Thyroid gland (tissue), 4 donors: ENCODE data around the gene ASXL1. TPM values are rescaled to one million over a fixed set of nuclear protein-coding genes. Genes with fewer than 3 reads are reported as not detected.

Experiments
- DNase-seq, 2 donors: peaks; one replicate each; pipeline ENCODE4 v3.0.0-alpha.2; 2019
- H3K27ac ChIP-seq, 3 donors: fragments of 200-600 bp; sonication (generic); 1 replicate in 2 of 3; 2 replicates in 1 of 3; pipeline ENCODE4 v1.5.1; 2016 to 2019; ENCODE audit warnings: mild to moderate bottlenecking in 1 of 3, moderate library complexity in 1 of 3
- H3K27me3 ChIP-seq: fragments of 200-600 bp; sonication (generic); one replicate; pipeline ENCODE4 v1.5.1; 2019
- H3K36me3 ChIP-seq, 2 donors: fragments of 200-600 bp; sonication (generic); one replicate each; pipeline ENCODE4 v1.5.1; 2016 to 2019
- H3K4me1 ChIP-seq, 2 donors: fragments of 200-600 bp; sonication (generic); one replicate each; pipeline ENCODE4 v1.5.1; 2017 to 2019
- H3K4me3 ChIP-seq, 3 donors: fragments of 200-600 bp; sonication (generic); replicated peaks in 1 of 3; 1 replicate in 2 of 3; 2 replicates in 1 of 3; pipeline ENCODE4 v1.5.1; 2016; ENCODE audit warnings: mild to moderate bottlenecking in 1 of 3
- H3K9me3 ChIP-seq: fragments of 200-600 bp; sonication (generic); one replicate; pipeline ENCODE4 v1.5.1; 2017
- CTCF ChIP-seq, 6 experiments: fragments of 200-600 bp in 3 of 6; fragments of 450-650 bp in 3 of 6; sonication (generic) in 3 of 6; IDR thresholded peaks; one replicate each; pipeline ENCODE4 v1.5.1; 2016 to 2019; ENCODE audit warnings: antibody characterized with exemption in 6 of 6, mild to moderate bottlenecking in 2 of 6, inconsistent platforms in 1 of 6, moderate library complexity in 1 of 6
- POLR2A ChIP-seq, 2 donors: fragments of 450-650 bp; IDR thresholded peaks; one replicate each; pipeline ENCODE4 v1.6.1; 2017; ENCODE audit warnings: antibody characterized with exemption in 2 of 2, mild to moderate bottlenecking in 2 of 2, moderate library complexity in 1 of 2
- WGBS, 2 donors: methylation state at CpG; one replicate each; pipeline ENCODE4 v1.1.5; 2017; 5-methylcytosine and 5-hydroxymethylcytosine counted together
- intact Hi-C: fragments of 100-400 bp; cut with DNase I; formaldehyde crosslinking; loops from one replicate; pipeline ENCODE4 v1.15.1; 2023
- total RNA-seq, 4 donors: library from RNA; depleted of rRNA; stranded (reverse); fragments of >200 nt; gene quantifications; one replicate each; pipeline ENCODE4 v1.2.3, GENCODE V29; 2016

The ASXL1 gene
- total RNA-seq, 4 donors from 2014 or later, result 62.1 to 155 (median 67.5) TPM

DNA sequence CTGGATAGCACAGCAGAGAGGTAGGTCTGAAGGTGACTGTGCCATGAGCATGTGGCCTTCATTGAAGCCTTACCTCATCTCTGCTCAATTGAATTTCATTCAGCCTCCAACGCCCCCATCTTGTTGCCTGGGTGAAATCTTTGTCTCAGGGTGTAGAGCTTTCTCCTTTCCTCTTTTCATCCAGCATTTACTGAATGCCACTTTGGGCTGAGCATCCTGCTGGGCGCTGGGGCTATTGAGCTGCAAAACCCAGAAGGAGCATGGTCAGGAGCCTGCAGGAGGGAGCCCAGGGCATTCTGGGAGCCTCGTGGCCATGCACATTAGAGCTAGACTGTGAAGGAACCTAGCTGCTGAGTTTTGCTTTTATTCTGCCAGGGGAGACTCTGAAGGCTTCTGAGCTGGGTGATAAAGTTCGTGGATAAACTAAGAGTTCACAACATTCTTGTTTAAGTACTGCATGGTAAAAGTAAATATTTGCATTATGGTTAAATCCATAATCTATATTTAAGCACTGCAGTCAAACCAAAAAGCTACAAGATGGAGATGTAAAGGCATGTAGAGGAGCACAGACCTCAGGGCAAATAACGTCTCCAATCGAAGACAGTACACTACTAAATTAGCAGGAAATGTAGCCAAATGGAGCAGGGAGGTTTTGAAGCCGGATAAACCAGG is 13.2 kb upstream of the ASXL1 start:
- no peaks in the 10 kb centered on the region for H3K36me3 ChIP-seq
- H3K4me3 ChIP-seq, result no peak overlapping the region
- TF ChIP-seq POLR2A (IDR thresholded peaks at IDR 0.05) (no peak), CTCF (IDR thresholded peaks at IDR 0.05) (no peak)
- WGBS, 2 donors, result 70 to 77% methylated on average over 7 of the region's 7 CpGs
- no peaks in the 10 kb centered on the region for H3K27me3 ChIP-seq
- intact Hi-C loops, result no loop called here
- no peaks in the 10 kb centered on the region for H3K9me3 ChIP-seq
- DNase-seq, result no peak
- H3K4me1 ChIP-seq, result peaks cover 8 to 12% of the 10 kb centered on the region in 2 donors
- no peak overlapping the region for H3K27ac ChIP-seq

DNA sequence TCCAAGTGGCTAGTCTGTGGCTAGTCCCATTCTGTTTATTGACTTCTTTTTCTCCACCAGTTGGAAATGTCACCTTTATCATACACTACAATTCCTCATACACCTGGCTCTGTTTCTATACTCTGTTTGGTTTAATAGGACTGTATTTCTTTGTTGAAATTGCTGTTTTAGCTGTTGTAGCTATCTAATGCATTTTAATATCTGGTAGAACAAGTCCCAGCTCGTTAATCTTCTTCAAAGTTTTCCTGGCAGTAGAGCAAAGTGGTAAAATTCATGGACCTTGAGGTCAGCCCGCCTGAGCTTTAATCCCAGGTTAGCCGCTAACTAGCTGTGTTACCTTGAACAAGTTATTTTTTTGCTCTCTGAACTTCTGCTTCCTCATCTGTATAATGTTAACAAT is 9.9 kb upstream of the ASXL1 start:
- Histone ChIP-seq H3K9me3 (no peaks in the 10 kb centered on the region), H3K36me3 (no peaks in the 10 kb centered on the region), H3K27ac (no peak overlapping the region), H3K27me3 (no peaks in the 10 kb centered on the region), H3K4me1 (peaks cover 0 to 4% of the 10 kb centered on the region in 2 donors), H3K4me3 (no peak overlapping the region)
- DNase-seq, result no peak
- intact Hi-C loops, result no loop called here
- no peak for TF ChIP-seq CTCF (IDR thresholded peaks at IDR 0.05)
- TF ChIP-seq POLR2A (IDR thresholded peaks at IDR 0.05), result no peak
- 92 to 93% methylated on average over 3 of the region's 3 CpGs for WGBS, 2 donors

- no peaks in the 10 kb centered on the region for H3K27me3 ChIP-seq
- no peaks in the 10 kb centered on the region for H3K9me3 ChIP-seq
- H3K36me3 ChIP-seq, result no peaks in the 10 kb centered on the region
- H3K4me1 ChIP-seq, result peaks cover 0 to 4% of the 10 kb centered on the region in 2 donors
- no peak for TF ChIP-seq CTCF (IDR thresholded peaks at IDR 0.05)
- no peak for TF ChIP-seq POLR2A (IDR thresholded peaks at IDR 0.05)
- DNase-seq, result no peak
- H3K4me3 ChIP-seq, result no peak overlapping the region
- intact Hi-C loops, result loop anchor here (10.0 kb wide), 1 partner anchor 104 kb away; no protein-coding TSS in a partner anchor
- H3K27ac ChIP-seq, result no peak overlapping the region
- 77 to 78% methylated on average over 3 of the region's 3 CpGs for WGBS, 2 donors
Observed at GRCh38 chr20:32350421-32350820, 7.7 kb upstream of the ASXL1 start.

DNA sequence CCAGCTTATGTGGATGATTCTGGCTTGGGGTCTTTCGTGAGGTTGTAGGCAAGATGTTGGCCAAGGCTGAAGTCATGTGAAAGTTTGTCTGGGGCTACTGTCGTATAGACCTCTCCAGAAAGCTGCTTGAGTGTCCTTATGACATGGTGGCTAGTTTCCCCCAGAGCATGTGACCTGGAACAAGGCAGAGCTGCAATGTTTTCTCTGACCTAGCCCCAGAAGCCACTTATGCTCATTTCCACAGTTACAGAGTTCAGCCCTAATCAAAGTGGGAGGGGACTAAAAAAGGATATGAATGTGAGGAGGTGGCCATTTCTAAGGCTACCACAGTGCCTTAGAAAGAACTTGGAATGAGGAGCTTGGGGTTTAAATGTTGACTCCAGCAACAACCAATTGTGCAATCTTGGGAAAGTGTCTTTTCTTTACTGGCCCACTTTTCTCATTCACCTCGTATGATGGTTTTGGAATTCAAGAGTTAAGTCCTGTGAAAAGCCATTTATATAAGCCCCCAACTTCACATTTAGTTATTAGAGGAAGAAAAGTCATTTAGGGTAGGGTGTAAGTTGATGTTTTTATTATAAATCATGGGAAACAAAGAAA is 5.9 kb upstream of the ASXL1 start:
- no peaks in the 10 kb centered on the region for H3K36me3 ChIP-seq
- intact Hi-C loops, result loop anchor here (10.0 kb wide), 1 partner anchor 103 kb away; no protein-coding TSS in a partner anchor
- WGBS, 2 donors, result 58 to 69% methylated on average over 3 of the region's 3 CpGs

More for the DNA sequence above, 5.9 kb upstream of the ASXL1 start:
- no peak for DNase-seq
- Histone ChIP-seq H3K4me1 (peaks cover 4 to 15% of the 10 kb centered on the region in 2 donors), H3K27me3 (no peaks in the 10 kb centered on the region), H3K9me3 (no peaks in the 10 kb centered on the region), H3K4me3 (no peak overlapping the region), H3K27ac (no peak overlapping the region)
- TF ChIP-seq POLR2A (IDR thresholded peaks at IDR 0.05) (no peak), CTCF (IDR thresholded peaks at IDR 0.05) (no peak)
